Measurements from ENCODE around the gene NKTR. TPM values are rescaled to one million over a fixed set of nuclear protein-coding genes. Genes with fewer than 3 reads are reported as not detected.

Gene NKTR
- total and polyA plus RNA-seq, 2 experiments from 2014 or later: 81.3 to 117 TPM

DNA sequence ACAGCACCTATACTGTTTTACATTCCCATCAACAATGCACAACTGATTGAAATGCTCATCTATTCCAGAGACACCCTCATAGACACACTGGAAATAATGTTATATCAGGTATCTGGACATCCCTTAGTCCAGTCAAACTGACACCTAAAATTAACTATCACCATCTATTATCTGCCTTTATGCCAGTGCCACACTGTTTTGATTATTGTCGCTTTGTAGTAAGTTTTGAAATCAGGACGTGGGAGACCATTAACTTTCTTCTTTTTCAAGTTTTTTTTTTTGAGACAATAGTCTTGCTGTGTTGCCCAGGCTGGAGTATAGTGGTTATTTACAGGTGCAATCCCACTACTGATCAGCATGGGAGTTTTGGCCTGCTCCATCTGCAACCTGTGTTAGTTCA lies 75.4 kb downstream of the NKTR start (continued):
- TF ChIP-seq ZNF462 (CRISPR knock-in tag; IDR thresholded peaks at IDR 0.05) (no peak), EZH2 (IDR thresholded peaks at IDR 0.05; ENCODE audit: low read depth, unreplicated experiment) (no peak), CTCF (conservative IDR thresholded peaks at IDR 0.05; ENCODE audit: low read depth in 2 of 2) (no peak), JUNB (IDR thresholded peaks at IDR 0.05; ENCODE audit: unreplicated experiment) (no peak), POLR2AphosphoS5 (IDR thresholded peaks at IDR 0.05; ENCODE audit: low read depth) (no peak), CREB1 (CRISPR knock-in tag; IDR thresholded peaks at IDR 0.05; ENCODE audit: low read depth) (no peak), EZH2phosphoT487 (IDR thresholded peaks at IDR 0.05; ENCODE audit: unreplicated experiment) (no peak), NANOG (IDR thresholded peaks at IDR 0.05; ENCODE audit: borderline replicate concordance) (no peak), ZNF114 (CRISPR knock-in tag; IDR thresholded peaks at IDR 0.05) (no peak)

- no peak overlapping the region for H3K27ac ChIP-seq (ENCODE audit: low read depth)
- TF ChIP-seq CREB1 (CRISPR knock-in tag; IDR thresholded peaks at IDR 0.05; ENCODE audit: low read depth) (no peak), POLR2AphosphoS5 (IDR thresholded peaks at IDR 0.05; ENCODE audit: low read depth) (no peak), CTCF (conservative IDR thresholded peaks at IDR 0.05; ENCODE audit: low read depth in 2 of 2) (no peak), EZH2 (IDR thresholded peaks at IDR 0.05; ENCODE audit: low read depth, unreplicated experiment) (no peak)
- TF ChIP-seq, protein P1, sequence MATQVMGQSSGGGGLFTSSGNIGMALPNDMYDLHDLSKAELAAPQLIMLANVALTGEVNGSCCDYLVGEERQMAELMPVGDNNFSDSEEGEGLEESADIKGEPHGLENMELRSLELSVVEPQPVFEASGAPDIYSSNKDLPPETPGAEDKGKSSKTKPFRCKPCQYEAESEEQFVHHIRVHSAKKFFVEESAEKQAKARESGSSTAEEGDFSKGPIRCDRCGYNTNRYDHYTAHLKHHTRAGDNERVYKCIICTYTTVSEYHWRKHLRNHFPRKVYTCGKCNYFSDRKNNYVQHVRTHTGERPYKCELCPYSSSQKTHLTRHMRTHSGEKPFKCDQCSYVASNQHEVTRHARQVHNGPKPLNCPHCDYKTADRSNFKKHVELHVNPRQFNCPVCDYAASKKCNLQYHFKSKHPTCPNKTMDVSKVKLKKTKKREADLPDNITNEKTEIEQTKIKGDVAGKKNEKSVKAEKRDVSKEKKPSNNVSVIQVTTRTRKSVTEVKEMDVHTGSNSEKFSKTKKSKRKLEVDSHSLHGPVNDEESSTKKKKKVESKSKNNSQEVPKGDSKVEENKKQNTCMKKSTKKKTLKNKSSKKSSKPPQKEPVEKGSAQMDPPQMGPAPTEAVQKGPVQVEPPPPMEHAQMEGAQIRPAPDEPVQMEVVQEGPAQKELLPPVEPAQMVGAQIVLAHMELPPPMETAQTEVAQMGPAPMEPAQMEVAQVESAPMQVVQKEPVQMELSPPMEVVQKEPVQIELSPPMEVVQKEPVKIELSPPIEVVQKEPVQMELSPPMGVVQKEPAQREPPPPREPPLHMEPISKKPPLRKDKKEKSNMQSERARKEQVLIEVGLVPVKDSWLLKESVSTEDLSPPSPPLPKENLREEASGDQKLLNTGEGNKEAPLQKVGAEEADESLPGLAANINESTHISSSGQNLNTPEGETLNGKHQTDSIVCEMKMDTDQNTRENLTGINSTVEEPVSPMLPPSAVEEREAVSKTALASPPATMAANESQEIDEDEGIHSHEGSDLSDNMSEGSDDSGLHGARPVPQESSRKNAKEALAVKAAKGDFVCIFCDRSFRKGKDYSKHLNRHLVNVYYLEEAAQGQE (IDR thresholded peaks at IDR 0.05; ENCODE audit: unreplicated experiment): no peak
These were observed 78.0 kb downstream of the NKTR start for GRCh38 chr3:42678447-42678846.

More at GRCh38 chr3:42678447-42678846, 78.0 kb downstream of the NKTR start:
- H3K79me2 ChIP-seq (replicated peaks; ENCODE audit: insufficient read depth): no peaks in the 10 kb centered on the region
- H3K4me3 ChIP-seq: no peak overlapping the region
- no peaks in the 10 kb centered on the region for H3K4me1 ChIP-seq (ENCODE audit: insufficient read depth)
- Mint-ChIP-seq H3K27ac (no peak overlapping the region), H3K4me1 (peaks cover 2% of the 10 kb centered on the region; the same call in 2 of the 3 replicates), H3K9me3 (peaks cover 8% of the 10 kb centered on the region; the same call in 1 of the 3 replicates), H3K36me3 (ENCODE audit: low read depth) (no peaks in the 10 kb centered on the region), H3K4me3 (no peak overlapping the region), H3K27me3 (ENCODE audit: insufficient read depth, low read depth, poor library complexity) (no peaks in the 10 kb centered on the region)
- no peaks in the 10 kb centered on the region for H3K36me3 ChIP-seq (ENCODE audit: insufficient read depth)
- DNase-seq (ENCODE audit: low spot score) (no peak), ATAC-seq (peak; percentile 71)
- no peaks in the 10 kb centered on the region for H3K27me3 ChIP-seq (ENCODE audit: insufficient read depth)
- no peak overlapping the region for H2AFZ ChIP-seq
- no peak overlapping the region for H3K4me2 ChIP-seq
- no peaks in the 10 kb centered on the region for H4K20me1 ChIP-seq (replicated peaks; ENCODE audit: insufficient read depth)
- no peaks in the 10 kb centered on the region for H3F3A ChIP-seq (replicated peaks; ENCODE audit: low read depth)
- H3K9me2 ChIP-seq (ENCODE audit: insufficient read depth): no peaks in the 10 kb centered on the region

Data from GM23338 (cell line).